Chondrocyte (in vitro differentiated cells): ENCODE measurements around the gene TRIM7. TPM values are rescaled to one million over a fixed set of nuclear protein-coding genes. Genes with fewer than 3 reads are reported as not detected.

Source experiments
- DNase-seq: peaks from one replicate; pipeline ENCODE4 v3.0.0; 2021; ENCODE audit warnings: mixed read lengths, low spot score
- H3K27ac Mint-ChIP-seq: one replicate; pipeline ENCODE4 v1.8.0; 2021; ENCODE audit warnings: mild to moderate bottlenecking, moderate library complexity, mixed read lengths; ENCODE audit not compliant: unreplicated experiment
- H3K27me3 Mint-ChIP-seq: 2 replicates; pipeline ENCODE4 v1.8.0; 2021; ENCODE audit warnings: low read depth, mixed read lengths
- H3K36me3 Mint-ChIP-seq: 2 replicates; pipeline ENCODE4 v1.8.0; 2021; ENCODE audit warnings: low read depth, mixed read lengths
- H3K4me1 Mint-ChIP-seq: 2 replicates; pipeline ENCODE4 v1.8.0; 2021; ENCODE audit warnings: low read depth, mild to moderate bottlenecking, mixed read lengths
- H3K4me3 Mint-ChIP-seq: one replicate; pipeline ENCODE4 v1.8.0; 2021; ENCODE audit warnings: mild to moderate bottlenecking, moderate library complexity, mixed read lengths; ENCODE audit not compliant: unreplicated experiment
- H3K9me3 Mint-ChIP-seq: 2 replicates; pipeline ENCODE4 v1.8.0; 2021; ENCODE audit warnings: low read depth, mixed read lengths
- CTCF ChIP-seq: fragments of 200-600 bp; sonication (generic); IDR thresholded peaks from 2 replicates; pipeline ENCODE4 v1.5.0; 2021; ENCODE audit warnings: antibody characterized with exemption, mild to moderate bottlenecking, moderate library complexity
- total RNA-seq: library from RNA; stranded (reverse); gene quantifications from 3 replicates; pipeline ENCODE4 v1.2.1, GENCODE V29; 2021

TRIM7 gene
- total RNA-seq, 1 donor from 2014 or later: 5.7 TPM

DNA sequence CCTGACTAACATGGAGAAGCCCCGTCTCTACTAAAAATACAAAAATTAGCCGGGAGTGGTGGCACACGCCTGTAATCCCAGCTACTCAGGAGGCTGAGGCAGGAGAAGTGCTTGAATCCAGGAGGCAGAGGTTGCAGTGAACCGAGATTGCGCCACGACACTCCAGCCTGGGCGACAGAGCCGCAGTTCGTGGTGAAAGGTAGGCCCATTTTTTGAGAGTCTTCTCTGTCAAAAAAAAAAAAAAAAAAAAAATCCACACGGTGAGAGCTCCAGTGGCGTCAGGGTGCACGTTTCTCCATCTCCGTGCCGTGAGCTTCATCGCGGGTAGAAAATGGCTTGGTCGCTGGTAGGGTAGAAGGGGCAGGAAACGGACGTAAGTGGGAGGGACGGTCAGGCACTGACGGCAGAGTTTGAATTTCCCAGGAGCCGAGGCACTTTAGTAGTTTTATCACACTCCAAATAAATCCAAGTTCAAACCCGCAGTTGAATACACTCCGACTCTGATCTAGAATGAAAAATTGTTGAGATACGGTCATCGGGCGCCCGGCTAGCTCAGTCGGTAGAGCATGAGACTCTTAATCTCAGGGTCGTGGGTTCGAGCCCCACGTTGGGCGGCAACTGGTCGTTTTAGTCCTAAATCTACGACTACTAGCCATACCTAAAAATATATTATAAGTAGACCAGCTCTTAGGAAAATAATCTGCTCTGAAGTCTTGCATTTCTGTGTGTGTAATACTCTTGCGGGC lies 2.4 kb upstream of the TRIM7 start:
- Mint-ChIP-seq H3K36me3 (no peaks in the 10 kb centered on the region), H3K4me1 (peaks cover 26% of the 10 kb centered on the region), H3K4me3 (peak overlapping the region; percentile 85), H3K27me3 (no peaks in the 10 kb centered on the region), H3K9me3 (no peaks in the 10 kb centered on the region), H3K27ac (peak overlapping the region; percentile 94)
- no peak for DNase-seq
- no peak for TF ChIP-seq CTCF

- no peak for TF ChIP-seq CTCF
- no peaks in the 10 kb centered on the region for H3K9me3 Mint-ChIP-seq
- H3K36me3 Mint-ChIP-seq: no peaks in the 10 kb centered on the region
These were observed 1.0 kb upstream of the TRIM7 start for GRCh38 chr5:181205761-181206649.

DNA sequence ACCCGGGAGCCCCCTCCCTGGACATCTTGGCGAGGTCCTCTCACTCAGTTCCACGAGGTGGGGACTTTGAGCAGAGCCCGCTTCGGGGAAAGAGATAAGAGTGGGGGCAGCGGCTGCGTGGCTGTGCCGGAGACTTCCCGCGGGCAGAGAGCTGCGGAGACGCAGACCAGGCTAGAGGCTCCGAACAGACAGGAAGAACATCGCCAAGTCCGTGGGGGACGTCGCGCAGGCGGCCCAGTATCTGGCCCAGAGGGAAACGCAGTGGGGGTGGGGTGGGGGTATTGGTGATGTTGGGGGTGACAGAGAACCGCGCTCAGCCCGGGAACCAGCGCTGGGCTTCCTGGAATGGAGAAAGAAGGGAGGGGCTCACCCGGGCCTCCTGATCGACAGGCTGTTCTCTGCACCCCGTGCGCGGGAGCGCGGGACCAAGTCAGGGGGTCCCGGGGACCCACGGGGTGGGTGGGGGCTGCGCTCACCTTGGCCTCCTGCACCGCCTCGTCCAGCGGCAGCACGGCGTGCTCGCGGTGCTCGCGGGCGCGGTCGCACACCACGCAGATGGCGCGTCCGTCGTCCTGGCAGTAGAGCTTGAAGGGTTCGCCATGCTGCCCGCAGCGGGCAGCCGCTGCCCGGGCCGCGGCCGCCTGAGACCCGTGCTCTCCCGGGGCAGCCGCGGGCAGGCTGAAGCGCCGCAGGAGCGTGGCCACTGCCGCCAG lies 727 bp downstream of the TRIM7 start:
- no peak overlapping the region for H3K27ac Mint-ChIP-seq
- no peak for TF ChIP-seq CTCF
- H3K4me3 Mint-ChIP-seq: peak overlapping the region; percentile 85
- no peak for DNase-seq
- no peaks in the 10 kb centered on the region for H3K9me3 Mint-ChIP-seq
- no peaks in the 10 kb centered on the region for H3K27me3 Mint-ChIP-seq
- H3K4me1 Mint-ChIP-seq: peaks cover 26% of the 10 kb centered on the region
- H3K36me3 Mint-ChIP-seq: no peaks in the 10 kb centered on the region

More at GRCh38 chr5:181205761-181206649, 1.0 kb upstream of the TRIM7 start:
- DNase-seq: no peak
- H3K4me1 Mint-ChIP-seq: peaks cover 26% of the 10 kb centered on the region
- peak overlapping the region; percentile 94 for H3K27ac Mint-ChIP-seq
- H3K27me3 Mint-ChIP-seq: no peaks in the 10 kb centered on the region
- peak overlapping the region; percentile 85 for H3K4me3 Mint-ChIP-seq

DNA sequence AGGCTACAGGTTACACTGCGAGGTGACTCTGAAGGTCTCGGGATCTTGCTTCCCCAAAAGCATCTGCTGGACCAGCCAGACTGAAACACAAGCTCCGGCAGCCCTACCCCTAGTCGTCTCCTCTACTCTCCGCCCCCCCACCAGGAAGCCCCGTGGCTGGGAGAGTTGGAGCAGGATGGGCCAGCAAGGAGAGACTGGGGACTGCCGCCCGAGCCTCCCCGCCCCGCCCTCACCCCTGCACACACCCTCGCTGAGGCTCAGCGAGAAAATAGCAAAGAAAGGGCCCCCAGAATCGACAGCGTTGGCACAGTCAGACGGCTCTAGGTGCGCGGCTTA lies 1.3 kb downstream of the TRIM7 start:
- Mint-ChIP-seq H3K9me3 (no peaks in the 10 kb centered on the region), H3K4me3 (peak overlapping the region; percentile 85), H3K27ac (no peak overlapping the region), H3K4me1 (peaks cover 26% of the 10 kb centered on the region), H3K36me3 (no peaks in the 10 kb centered on the region), H3K27me3 (no peaks in the 10 kb centered on the region)
- TF ChIP-seq CTCF: no peak
- no peak for DNase-seq

DNA sequence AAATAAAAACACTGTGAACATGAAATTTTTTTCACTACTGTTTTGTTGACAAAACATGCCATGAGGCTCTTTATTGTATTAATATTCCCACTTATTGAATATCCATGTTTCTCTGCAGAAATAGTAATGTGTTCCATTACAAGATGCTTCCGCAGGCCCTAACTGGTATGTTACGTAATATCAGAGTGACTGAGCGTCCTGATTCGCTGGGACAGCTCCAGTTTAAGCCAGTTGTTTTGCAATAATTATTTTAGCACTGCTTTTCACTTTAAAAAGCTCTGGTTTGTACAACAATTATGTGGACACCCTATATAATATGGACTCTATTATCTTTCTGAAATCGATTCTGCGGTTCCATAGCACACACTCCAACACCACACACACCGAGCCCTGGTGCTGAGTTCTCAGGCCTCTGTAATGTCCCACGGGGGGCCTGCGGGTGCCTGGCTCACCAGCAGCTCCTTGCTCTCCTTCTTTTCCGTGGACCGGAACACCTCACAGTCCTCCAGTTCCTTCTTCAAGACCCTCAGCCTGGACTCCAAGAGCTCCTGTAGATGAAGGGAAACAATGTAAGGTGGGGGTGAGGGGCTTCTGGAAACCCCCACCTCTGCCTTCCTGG lies 1.8 kb downstream of the TRIM7 start:
- H3K9me3 Mint-ChIP-seq: no peaks in the 10 kb centered on the region
- H3K4me1 Mint-ChIP-seq: peaks cover 27% of the 10 kb centered on the region
- no peak for DNase-seq
- no peak overlapping the region for H3K27ac Mint-ChIP-seq
- H3K27me3 Mint-ChIP-seq: no peaks in the 10 kb centered on the region
- TF ChIP-seq CTCF: no peak
- H3K36me3 Mint-ChIP-seq: no peaks in the 10 kb centered on the region
- no peak overlapping the region for H3K4me3 Mint-ChIP-seq
